GM23338 (cell line): Measurements from ENCODE around the gene STK32C. TPM values are rescaled to one million over a fixed set of nuclear protein-coding genes. Genes with fewer than 3 reads are reported as not detected.

ENCODE experiments used
- ATAC-seq: fragments of 200-7000 bp; cut with Tn5 transposase; 3 replicates; pipeline ENCODE4 v1.9.1; 2020
- DNase-seq: peaks from one replicate; pipeline ENCODE4 v3.0.0-alpha.2; 2015; ENCODE audit warnings: low spot score
- H2AFZ ChIP-seq: fragments of 200-600 bp; sonication (generic); 2 replicates; pipeline ENCODE4 v1.8.0; 2016; ENCODE audit warnings: antibody characterized with exemption, mild to moderate bottlenecking, moderate library complexity
- H3F3A ChIP-seq: fragments of 200-600 bp; sonication (generic); replicated peaks from 2 replicates; pipeline ENCODE4 v1.8.0; 2017; ENCODE audit warnings: antibody characterized with exemption, mixed run types, low read depth
- H3K27ac ChIP-seq: fragments of 200-600 bp; sonication (generic); 2 replicates; pipeline ENCODE4 v1.6.1; 2016; ENCODE audit warnings: low read depth
- H3K27me3 ChIP-seq: fragments of 200-600 bp; sonication (generic); 2 replicates; pipeline ENCODE4 v1.8.0; 2016; ENCODE audit warnings: mild to moderate bottlenecking, mixed run types, moderate library complexity; ENCODE audit not compliant: insufficient read depth
- H3K36me3 ChIP-seq: fragments of 200-600 bp; sonication (generic); 2 replicates; pipeline ENCODE4 v1.8.0; 2016; ENCODE audit warnings: mild to moderate bottlenecking; ENCODE audit not compliant: insufficient read depth
- H3K4me1 ChIP-seq: fragments of 200-600 bp; sonication (generic); 2 replicates; pipeline ENCODE4 v1.8.0; 2016; ENCODE audit warnings: mild to moderate bottlenecking, moderate library complexity; ENCODE audit not compliant: insufficient read depth
- H3K4me2 ChIP-seq: fragments of 200-600 bp; sonication (generic); 2 replicates; pipeline ENCODE4 v1.7.1; 2017; ENCODE audit warnings: mixed run types
- H3K4me3 ChIP-seq: fragments of 200-600 bp; sonication (generic); 2 replicates; pipeline ENCODE4 v1.6.1; 2016; ENCODE audit warnings: mixed run types
- H3K79me2 ChIP-seq: fragments of 200-600 bp; sonication (generic); replicated peaks from 2 replicates; pipeline ENCODE4 v1.8.0; 2017; ENCODE audit warnings: mild to moderate bottlenecking; ENCODE audit not compliant: insufficient read depth
- H3K9me2 ChIP-seq: fragments of 200-600 bp; sonication (generic); 2 replicates; pipeline ENCODE4 v1.8.0; 2017; ENCODE audit not compliant: insufficient read depth
- H4K20me1 ChIP-seq: fragments of 200-600 bp; sonication (generic); replicated peaks from 2 replicates; pipeline ENCODE4 v1.8.0; 2017; ENCODE audit warnings: mild to moderate bottlenecking; ENCODE audit not compliant: insufficient read depth
- H3K27ac Mint-ChIP-seq: 2 replicates; pipeline ENCODE4 v1.8.0; 2020; ENCODE audit warnings: inconsistent platforms, mild to moderate bottlenecking, moderate library complexity, mixed read lengths
- H3K27me3 Mint-ChIP-seq: 3 replicates; pipeline ENCODE4 v1.8.0; 2022; ENCODE audit warnings: low read depth, mild to moderate bottlenecking, moderate library complexity, mixed read lengths, inconsistent platforms; ENCODE audit not compliant: insufficient read depth, poor library complexity
- H3K36me3 Mint-ChIP-seq: 3 replicates; pipeline ENCODE4 v1.8.0; 2021; ENCODE audit warnings: low read depth, mild to moderate bottlenecking, inconsistent platforms, moderate library complexity, mixed read lengths
- H3K4me1 Mint-ChIP-seq: 3 replicates; pipeline ENCODE4 v1.8.0; 2020; ENCODE audit warnings: mild to moderate bottlenecking, inconsistent platforms, mixed read lengths
- H3K4me3 Mint-ChIP-seq: 3 replicates; pipeline ENCODE4 v1.8.0; 2021; ENCODE audit warnings: moderate library complexity, mild to moderate bottlenecking, inconsistent platforms, mixed read lengths
- H3K9me3 Mint-ChIP-seq: 3 replicates; pipeline ENCODE4 v1.8.0; 2020; ENCODE audit warnings: moderate library complexity, mild to moderate bottlenecking, inconsistent platforms, mixed read lengths
- CREB1 ChIP-seq: fragments of 250-450 bp; sonication (Bioruptor Pico); IDR thresholded peaks from 2 replicates; pipeline ENCODE4 v1.5.0; 2020; ENCODE audit warnings: low read depth, mild to moderate bottlenecking, moderate library complexity
- EZH2 ChIP-seq: fragments of 200-600 bp; sonication (generic); IDR thresholded peaks from one replicate; pipeline ENCODE4 v1.8.0; 2017; ENCODE audit warnings: antibody characterized with exemption, mild to moderate bottlenecking, low read depth; ENCODE audit not compliant: unreplicated experiment
- EZH2phosphoT487 ChIP-seq: fragments of 200-600 bp; sonication (generic); IDR thresholded peaks from one replicate; pipeline ENCODE4 v1.8.1; 2018; ENCODE audit warnings: antibody characterized with exemption; ENCODE audit not compliant: unreplicated experiment
- JUNB ChIP-seq: IDR thresholded peaks from one replicate; pipeline ENCODE4 v1.6.1; 2016; ENCODE audit warnings: antibody characterized with exemption; ENCODE audit not compliant: unreplicated experiment
- NANOG ChIP-seq: IDR thresholded peaks from 2 replicates; pipeline ENCODE4 v1.6.1; 2016; ENCODE audit warnings: antibody characterized with exemption, borderline replicate concordance
- STAT1 ChIP-seq: IDR thresholded peaks from one replicate; pipeline ENCODE4 v1.6.1; 2016; ENCODE audit warnings: antibody characterized with exemption; ENCODE audit not compliant: unreplicated experiment
- polyA plus RNA-seq: library from polyadenylated mRNA; unstranded; fragments of >200 nt; fragmentation: Nextera tagmentation; extraction: Ambion mirVana; gene quantifications from 2 replicates; pipeline ENCODE4 v1.2.1, GENCODE V29; 2016
- total RNA-seq: library from RNA; depleted of rRNA; stranded (reverse); fragments of >200 nt; shearing (Covaris generic); gene quantifications from 2 replicates; pipeline ENCODE4 v1.2.3, GENCODE V29; 2014
- TF ChIP-seq, protein P1 (sequence below): IDR thresholded peaks from one replicate; pipeline ENCODE4 v1.6.1; 2018; ENCODE audit warnings: antibody characterized with exemption; ENCODE audit not compliant: unreplicated experiment
- TF ChIP-seq, protein P2 (sequence below): fragments of 250-450 bp; sonication (Bioruptor Pico); IDR thresholded peaks from 2 replicates; pipeline ENCODE4 v1.5.0; 2020; ENCODE audit warnings: mild to moderate bottlenecking, moderate library complexity
- TF ChIP-seq, protein P3 (sequence below): IDR thresholded peaks from 2 replicates; pipeline ENCODE4 v1.6.1; 2016; ENCODE audit warnings: antibody characterized with exemption

STK32C gene
- total and polyA plus RNA-seq, 2 experiments from 2014 or later: 10.2 to 20.5 TPM

DNA sequence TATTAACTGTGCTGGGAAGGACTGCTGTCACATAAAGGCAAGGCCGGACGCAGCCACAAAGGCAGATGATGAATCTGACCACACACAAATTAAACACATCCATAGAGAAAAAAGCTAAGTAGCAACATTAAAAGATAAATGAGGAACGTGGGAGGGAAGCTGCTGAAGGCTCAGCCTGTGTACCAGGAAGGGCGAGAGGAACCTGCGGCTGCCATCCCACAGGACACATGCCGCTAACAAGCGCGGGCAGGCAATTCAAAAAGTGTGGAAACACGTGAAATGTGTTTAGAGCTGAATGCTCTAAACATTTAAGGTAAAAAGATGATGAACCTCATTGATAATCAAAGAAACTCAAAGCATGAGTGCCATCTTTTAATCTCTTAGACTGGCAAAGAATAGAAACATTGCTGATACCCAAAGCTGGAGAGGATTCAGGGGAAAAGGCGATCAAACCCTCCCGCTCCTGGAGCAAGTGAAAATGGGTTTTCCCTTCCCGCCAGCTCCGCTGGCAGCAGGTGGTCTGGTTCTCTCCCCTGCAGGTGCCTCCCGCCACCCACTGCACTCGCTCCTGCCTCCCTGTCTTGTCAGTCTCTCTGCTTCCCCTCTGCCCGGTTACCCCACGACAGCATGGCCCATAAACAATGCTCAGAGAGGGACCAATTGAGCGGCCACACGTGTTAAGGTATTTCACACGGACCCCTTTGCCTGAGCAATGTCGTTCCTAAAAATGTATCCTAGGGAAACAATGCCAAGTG lies 4.2 kb downstream of the STK32C start:
- H4K20me1 ChIP-seq: no peaks in the 10 kb centered on the region
- no peaks in the 10 kb centered on the region for H3K4me1 ChIP-seq
- DNase-seq (no peak), ATAC-seq (no peak)
- H3K36me3 Mint-ChIP-seq: peaks cover 17% of the 10 kb centered on the region
- H3K27me3 Mint-ChIP-seq: peaks cover 26% of the 10 kb centered on the region
- H3K9me3 Mint-ChIP-seq: peaks cover 23% of the 10 kb centered on the region
- no peak overlapping the region for H2AFZ ChIP-seq
- H3K4me3 Mint-ChIP-seq: no peak overlapping the region
- no peaks in the 10 kb centered on the region for H3K9me2 ChIP-seq
- H3K27ac Mint-ChIP-seq: no peak overlapping the region
- no peak for TF ChIP-seq STAT1
- TF ChIP-seq EZH2phosphoT487: no peak
- TF ChIP-seq EZH2: no peak
- TF ChIP-seq, protein P1, sequence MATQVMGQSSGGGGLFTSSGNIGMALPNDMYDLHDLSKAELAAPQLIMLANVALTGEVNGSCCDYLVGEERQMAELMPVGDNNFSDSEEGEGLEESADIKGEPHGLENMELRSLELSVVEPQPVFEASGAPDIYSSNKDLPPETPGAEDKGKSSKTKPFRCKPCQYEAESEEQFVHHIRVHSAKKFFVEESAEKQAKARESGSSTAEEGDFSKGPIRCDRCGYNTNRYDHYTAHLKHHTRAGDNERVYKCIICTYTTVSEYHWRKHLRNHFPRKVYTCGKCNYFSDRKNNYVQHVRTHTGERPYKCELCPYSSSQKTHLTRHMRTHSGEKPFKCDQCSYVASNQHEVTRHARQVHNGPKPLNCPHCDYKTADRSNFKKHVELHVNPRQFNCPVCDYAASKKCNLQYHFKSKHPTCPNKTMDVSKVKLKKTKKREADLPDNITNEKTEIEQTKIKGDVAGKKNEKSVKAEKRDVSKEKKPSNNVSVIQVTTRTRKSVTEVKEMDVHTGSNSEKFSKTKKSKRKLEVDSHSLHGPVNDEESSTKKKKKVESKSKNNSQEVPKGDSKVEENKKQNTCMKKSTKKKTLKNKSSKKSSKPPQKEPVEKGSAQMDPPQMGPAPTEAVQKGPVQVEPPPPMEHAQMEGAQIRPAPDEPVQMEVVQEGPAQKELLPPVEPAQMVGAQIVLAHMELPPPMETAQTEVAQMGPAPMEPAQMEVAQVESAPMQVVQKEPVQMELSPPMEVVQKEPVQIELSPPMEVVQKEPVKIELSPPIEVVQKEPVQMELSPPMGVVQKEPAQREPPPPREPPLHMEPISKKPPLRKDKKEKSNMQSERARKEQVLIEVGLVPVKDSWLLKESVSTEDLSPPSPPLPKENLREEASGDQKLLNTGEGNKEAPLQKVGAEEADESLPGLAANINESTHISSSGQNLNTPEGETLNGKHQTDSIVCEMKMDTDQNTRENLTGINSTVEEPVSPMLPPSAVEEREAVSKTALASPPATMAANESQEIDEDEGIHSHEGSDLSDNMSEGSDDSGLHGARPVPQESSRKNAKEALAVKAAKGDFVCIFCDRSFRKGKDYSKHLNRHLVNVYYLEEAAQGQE: no peak
- TF ChIP-seq, protein P2, sequence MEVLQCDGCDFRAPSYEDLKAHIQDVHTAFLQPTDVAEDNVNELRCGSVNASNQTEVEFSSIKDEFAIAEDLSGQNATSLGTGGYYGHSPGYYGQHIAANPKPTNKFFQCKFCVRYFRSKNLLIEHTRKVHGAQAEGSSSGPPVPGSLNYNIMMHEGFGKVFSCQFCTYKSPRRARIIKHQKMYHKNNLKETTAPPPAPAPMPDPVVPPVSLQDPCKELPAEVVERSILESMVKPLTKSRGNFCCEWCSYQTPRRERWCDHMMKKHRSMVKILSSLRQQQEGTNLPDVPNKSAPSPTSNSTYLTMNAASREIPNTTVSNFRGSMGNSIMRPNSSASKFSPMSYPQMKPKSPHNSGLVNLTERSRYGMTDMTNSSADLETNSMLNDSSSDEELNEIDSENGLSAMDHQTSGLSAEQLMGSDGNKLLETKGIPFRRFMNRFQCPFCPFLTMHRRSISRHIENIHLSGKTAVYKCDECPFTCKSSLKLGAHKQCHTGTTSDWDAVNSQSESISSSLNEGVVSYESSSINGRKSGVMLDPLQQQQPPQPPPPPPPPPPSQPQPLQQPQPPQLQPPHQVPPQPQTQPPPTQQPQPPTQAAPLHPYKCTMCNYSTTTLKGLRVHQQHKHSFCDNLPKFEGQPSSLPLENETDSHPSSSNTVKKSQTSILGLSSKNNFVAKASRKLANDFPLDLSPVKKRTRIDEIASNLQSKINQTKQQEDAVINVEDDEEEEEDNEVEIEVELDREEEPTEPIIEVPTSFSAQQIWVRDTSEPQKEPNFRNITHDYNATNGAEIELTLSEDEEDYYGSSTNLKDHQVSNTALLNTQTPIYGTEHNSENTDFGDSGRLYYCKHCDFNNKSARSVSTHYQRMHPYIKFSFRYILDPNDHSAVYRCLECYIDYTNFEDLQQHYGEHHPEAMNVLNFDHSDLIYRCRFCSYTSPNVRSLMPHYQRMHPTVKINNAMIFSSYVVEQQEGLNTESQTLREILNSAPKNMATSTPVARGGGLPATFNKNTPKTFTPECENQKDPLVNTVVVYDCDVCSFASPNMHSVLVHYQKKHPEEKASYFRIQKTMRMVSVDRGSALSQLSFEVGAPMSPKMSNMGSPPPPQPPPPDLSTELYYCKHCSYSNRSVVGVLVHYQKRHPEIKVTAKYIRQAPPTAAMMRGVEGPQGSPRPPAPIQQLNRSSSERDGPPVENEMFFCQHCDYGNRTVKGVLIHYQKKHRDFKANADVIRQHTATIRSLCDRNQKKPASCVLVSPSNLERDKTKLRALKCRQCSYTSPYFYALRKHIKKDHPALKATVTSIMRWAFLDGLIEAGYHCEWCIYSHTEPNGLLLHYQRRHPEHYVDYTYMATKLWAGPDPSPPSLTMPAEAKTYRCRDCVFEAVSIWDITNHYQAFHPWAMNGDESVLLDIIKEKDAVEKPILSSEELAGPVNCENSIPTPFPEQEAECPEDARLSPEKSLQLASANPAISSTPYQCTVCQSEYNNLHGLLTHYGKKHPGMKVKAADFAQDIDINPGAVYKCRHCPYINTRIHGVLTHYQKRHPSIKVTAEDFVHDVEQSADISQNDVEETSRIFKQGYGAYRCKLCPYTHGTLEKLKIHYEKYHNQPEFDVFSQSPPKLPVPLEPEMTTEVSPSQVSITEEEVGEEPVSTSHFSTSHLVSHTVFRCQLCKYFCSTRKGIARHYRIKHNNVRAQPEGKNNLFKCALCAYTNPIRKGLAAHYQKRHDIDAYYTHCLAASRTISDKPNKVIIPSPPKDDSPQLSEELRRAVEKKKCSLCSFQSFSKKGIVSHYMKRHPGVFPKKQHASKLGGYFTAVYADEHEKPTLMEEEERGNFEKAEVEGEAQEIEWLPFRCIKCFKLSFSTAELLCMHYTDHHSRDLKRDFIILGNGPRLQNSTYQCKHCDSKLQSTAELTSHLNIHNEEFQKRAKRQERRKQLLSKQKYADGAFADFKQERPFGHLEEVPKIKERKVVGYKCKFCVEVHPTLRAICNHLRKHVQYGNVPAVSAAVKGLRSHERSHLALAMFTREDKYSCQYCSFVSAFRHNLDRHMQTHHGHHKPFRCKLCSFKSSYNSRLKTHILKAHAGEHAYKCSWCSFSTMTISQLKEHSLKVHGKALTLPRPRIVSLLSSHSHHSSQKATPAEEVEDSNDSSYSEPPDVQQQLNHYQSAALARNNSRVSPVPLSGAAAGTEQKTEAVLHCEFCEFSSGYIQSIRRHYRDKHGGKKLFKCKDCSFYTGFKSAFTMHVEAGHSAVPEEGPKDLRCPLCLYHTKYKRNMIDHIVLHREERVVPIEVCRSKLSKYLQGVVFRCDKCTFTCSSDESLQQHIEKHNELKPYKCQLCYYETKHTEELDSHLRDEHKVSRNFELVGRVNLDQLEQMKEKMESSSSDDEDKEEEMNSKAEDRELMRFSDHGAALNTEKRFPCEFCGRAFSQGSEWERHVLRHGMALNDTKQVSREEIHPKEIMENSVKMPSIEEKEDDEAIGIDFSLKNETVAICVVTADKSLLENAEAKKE (CRISPR knock-in tag): no peak
- TF ChIP-seq NANOG: no peak
- no peak for TF ChIP-seq JUNB
- TF ChIP-seq, protein P3, sequence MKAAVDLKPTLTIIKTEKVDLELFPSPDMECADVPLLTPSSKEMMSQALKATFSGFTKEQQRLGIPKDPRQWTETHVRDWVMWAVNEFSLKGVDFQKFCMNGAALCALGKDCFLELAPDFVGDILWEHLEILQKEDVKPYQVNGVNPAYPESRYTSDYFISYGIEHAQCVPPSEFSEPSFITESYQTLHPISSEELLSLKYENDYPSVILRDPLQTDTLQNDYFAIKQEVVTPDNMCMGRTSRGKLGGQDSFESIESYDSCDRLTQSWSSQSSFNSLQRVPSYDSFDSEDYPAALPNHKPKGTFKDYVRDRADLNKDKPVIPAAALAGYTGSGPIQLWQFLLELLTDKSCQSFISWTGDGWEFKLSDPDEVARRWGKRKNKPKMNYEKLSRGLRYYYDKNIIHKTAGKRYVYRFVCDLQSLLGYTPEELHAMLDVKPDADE: no peak
- no peak for TF ChIP-seq CREB1 (CRISPR knock-in tag)
- no peaks in the 10 kb centered on the region for H3K79me2 ChIP-seq
- peaks cover 9% of the 10 kb centered on the region for H3K4me1 Mint-ChIP-seq
- no peak overlapping the region for H3K27ac ChIP-seq
- no peak overlapping the region for H3K4me2 ChIP-seq
- peaks cover 4% of the 10 kb centered on the region; the same call in 1 of the 2 replicates for H3K36me3 ChIP-seq
- H3K4me3 ChIP-seq: no peak overlapping the region
- H3F3A ChIP-seq: no peaks in the 10 kb centered on the region
- peaks cover 16% of the 10 kb centered on the region for H3K27me3 ChIP-seq
